Memory B cell (primary cell): ENCODE data around the gene RBBP6.
"Not testable (repeated sequence)": the region's sequence is repeated elsewhere in the genome, so short reads cannot be mapped to it uniquely, and the experiment has no call there.

Experiments used
- ATAC-seq: fragments of 150-1000 bp; cut with Tn5 transposase; 2 replicates; pipeline ENCODE4 v1.10.0; 2021; ENCODE audit warnings: low read depth, mild to moderate bottlenecking, moderate library complexity
- DNase-seq, 2 donors: peaks; one replicate each; pipeline ENCODE4 v3.0.0; 2022; ENCODE audit warnings: low spot score in 2 of 2
- H3K27ac Mint-ChIP-seq: one replicate; pipeline ENCODE4 v1.8.0; 2022; ENCODE audit warnings: mild to moderate bottlenecking, moderate library complexity, mixed read lengths
- H3K27me3 Mint-ChIP-seq: one replicate; pipeline ENCODE4 v1.8.0; 2022; ENCODE audit warnings: mixed read lengths
- H3K36me3 Mint-ChIP-seq: one replicate; pipeline ENCODE4 v1.8.0; 2022; ENCODE audit warnings: mild to moderate bottlenecking, mixed read lengths
- H3K4me1 Mint-ChIP-seq: one replicate; pipeline ENCODE4 v1.8.0; 2022; ENCODE audit warnings: mixed read lengths
- H3K4me3 Mint-ChIP-seq: one replicate; pipeline ENCODE4 v1.8.0; 2022; ENCODE audit warnings: mild to moderate bottlenecking, moderate library complexity, mixed read lengths
- H3K9me3 Mint-ChIP-seq: one replicate; pipeline ENCODE4 v1.8.0; 2022; ENCODE audit warnings: mixed read lengths

RBBP6 gene

DNA sequence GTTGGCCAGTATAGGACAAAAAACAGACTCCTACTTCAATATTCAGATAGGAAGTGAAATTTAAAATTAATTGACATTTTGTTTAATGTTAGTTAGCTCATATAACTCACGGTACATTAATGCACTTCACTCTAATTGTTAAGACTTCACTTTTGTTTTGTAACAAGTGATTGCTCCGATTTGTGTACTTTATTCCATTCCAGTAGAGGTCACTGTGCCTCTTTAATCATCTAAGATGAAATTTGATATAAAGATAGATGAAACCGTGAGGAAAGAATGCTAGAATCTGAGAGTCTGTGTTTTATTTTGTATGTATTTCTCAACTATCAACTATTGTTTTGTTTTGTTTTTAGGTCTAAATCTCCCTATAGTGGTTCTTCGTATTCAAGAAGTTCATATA lies 29.0 kb downstream of the RBBP6 start:
- ATAC-seq (no peak), DNase-seq (no peak)
- Mint-ChIP-seq H3K9me3 (peaks cover 17% of the 10 kb centered on the region), H3K36me3 (peaks cover 53% of the 10 kb centered on the region), H3K4me1 (no peaks in the 10 kb centered on the region), H3K27ac (no peak overlapping the region), H3K27me3 (no peaks in the 10 kb centered on the region), H3K4me3 (no peak overlapping the region)

- H3K9me3 Mint-ChIP-seq: peaks cover 17% of the 10 kb centered on the region
- no peak overlapping the region for H3K4me3 Mint-ChIP-seq
- no peaks in the 10 kb centered on the region for H3K4me1 Mint-ChIP-seq
- peak overlapping the region; percentile 22 for H3K27ac Mint-ChIP-seq
- DNase-seq (no peak), ATAC-seq (no peak)
- no peaks in the 10 kb centered on the region for H3K27me3 Mint-ChIP-seq
- H3K36me3 Mint-ChIP-seq: peaks cover 50% of the 10 kb centered on the region
These were observed 31.7 kb downstream of the RBBP6 start for GRCh38 chr16:24571096-24571495.

DNA sequence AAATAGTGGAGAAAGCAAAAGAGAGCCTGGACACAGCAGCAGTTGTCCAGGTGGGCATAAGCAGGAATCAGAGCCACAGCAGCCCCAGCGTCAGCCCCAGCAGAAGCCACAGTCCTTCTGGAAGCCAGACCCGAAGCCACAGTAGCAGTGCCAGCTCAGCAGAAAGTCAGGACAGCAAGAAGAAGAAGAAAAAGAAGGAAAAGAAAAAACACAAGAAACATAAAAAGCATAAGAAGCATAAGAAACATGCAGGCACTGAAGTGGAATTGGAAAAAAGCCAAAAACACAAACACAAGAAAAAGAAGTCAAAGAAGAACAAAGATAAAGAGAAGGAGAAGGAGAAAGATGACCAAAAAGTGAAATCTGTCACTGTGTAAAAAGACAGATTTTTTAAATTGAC lies 32.7 kb downstream of the RBBP6 start:
- H3K4me1 Mint-ChIP-seq: no peaks in the 10 kb centered on the region
- no peak overlapping the region for H3K27ac Mint-ChIP-seq
- no peak overlapping the region for H3K4me3 Mint-ChIP-seq
- DNase-seq: no peak
- H3K9me3 Mint-ChIP-seq: peaks cover 17% of the 10 kb centered on the region
- ATAC-seq: no peak
- H3K36me3 Mint-ChIP-seq: peaks cover 48% of the 10 kb centered on the region
- no peaks in the 10 kb centered on the region for H3K27me3 Mint-ChIP-seq

DNA sequence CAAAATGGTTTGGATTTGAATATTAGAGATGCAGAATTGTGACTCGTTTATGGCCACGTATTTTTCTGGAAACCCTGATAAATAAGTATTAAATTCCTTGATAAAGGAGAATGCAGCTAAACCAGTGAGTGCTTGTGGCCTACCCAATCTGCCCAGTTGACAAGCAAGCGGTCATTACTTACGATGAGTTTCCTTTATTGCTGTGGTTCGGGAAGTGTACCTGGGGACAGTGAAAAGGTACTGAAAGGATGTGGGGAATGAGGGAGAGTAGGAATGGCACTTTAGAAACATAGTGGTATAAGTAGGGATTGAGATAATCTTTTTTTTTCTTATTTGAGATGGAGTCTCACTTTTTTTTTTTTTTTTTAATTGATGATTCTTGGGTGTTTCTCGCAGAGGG lies 33.8 kb downstream of the RBBP6 start:
- H3K4me1 Mint-ChIP-seq: no peaks in the 10 kb centered on the region
- H3K27me3 Mint-ChIP-seq: no peaks in the 10 kb centered on the region
- no peak overlapping the region for H3K27ac Mint-ChIP-seq
- H3K9me3 Mint-ChIP-seq: peaks cover 17% of the 10 kb centered on the region
- H3K36me3 Mint-ChIP-seq: peaks cover 39% of the 10 kb centered on the region
- ATAC-seq: no peak
- no peak overlapping the region for H3K4me3 Mint-ChIP-seq
- DNase-seq: no peak

DNA sequence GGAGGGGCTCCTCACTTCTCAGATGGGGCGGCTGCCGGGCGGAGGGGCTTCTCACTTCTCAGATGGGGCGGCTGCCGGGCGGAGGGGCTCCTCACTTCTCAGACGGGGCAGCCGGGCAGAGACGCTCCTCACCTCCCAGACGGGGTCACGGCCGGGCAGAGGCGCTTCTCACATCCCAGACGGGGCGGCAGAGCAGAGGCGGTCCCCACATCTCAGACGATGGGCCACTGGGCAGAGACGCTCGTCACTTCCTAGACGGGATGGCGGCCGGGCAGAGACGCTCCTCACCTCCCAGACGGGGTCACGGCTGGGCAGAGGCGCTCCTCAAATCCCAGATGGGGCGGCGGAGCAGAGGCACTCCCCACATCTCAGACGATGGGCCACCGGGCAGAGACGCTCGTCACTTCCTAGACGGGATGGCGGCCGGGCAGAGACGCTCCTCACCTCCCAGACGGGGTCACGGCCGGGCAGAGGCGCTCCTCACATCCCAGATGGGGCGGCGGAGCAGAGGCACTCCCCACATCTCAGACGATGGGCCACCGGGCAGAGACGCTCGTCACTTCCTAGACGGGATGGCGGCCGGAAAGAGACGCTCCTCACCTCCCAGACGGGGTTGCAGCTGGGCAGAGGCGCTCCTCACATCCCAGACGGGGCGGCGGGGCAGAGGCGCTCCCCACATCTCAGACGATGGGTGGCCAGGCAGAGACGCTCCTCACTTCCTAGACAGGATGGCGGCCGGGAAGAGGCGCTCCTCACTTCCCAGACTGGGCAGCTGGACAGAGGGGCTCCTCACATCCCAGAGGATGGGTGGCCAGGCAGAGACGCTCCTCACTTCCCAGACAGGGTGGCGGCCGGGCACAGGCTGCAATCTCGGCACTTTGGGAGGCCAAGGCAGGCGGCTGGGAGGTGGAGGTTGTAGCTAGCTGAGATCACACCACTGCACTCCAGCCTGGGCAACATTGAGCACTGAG lies 35.4 kb downstream of the RBBP6 start:
- Mint-ChIP-seq H3K36me3 (peaks cover 24% of the 10 kb centered on the region), H3K9me3 (peaks cover 12% of the 10 kb centered on the region), H3K27ac (peak overlapping the region; percentile 47)
- not testable (repeated sequence) for H3K27me3 Mint-ChIP-seq, H3K4me3 Mint-ChIP-seq, ATAC-seq, H3K4me1 Mint-ChIP-seq, DNase-seq

- H3K9me3 Mint-ChIP-seq, H3K4me1 Mint-ChIP-seq, H3K4me3 Mint-ChIP-seq, ATAC-seq, DNase-seq, H3K27me3 Mint-ChIP-seq: not testable (repeated sequence)
- H3K27ac Mint-ChIP-seq: peak overlapping the region; percentile 47
- H3K36me3 Mint-ChIP-seq: peaks cover 15% of the 10 kb centered on the region
These were observed 36.4 kb downstream of the RBBP6 start for GRCh38 chr16:24575791-24576190.

DNA sequence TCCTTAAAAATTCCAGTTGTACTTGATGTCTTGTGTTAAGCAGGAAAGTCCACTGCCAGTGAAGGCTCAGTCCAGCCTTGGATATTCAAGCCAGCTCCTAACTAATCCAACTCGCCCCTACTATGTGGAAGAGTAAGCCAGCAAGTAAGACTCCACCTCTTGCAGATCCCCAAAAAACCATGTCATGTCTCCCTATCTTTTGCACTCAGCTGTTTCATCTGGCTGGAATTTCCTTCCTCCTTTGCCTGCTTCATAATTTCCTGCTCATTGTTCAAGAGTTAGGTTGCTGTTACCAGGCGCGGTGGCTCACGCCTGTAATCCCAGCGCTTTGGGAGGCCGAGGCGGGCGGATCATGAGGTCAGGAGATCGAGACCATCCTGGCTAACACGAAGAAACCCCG lies 37.8 kb downstream of the RBBP6 start:
- Mint-ChIP-seq H3K9me3 (peaks cover under 1% of the 10 kb centered on the region), H3K27me3 (no peaks in the 10 kb centered on the region), H3K4me3 (no peak overlapping the region), H3K36me3 (peaks cover 2% of the 10 kb centered on the region), H3K27ac (no peak overlapping the region), H3K4me1 (peaks cover 2% of the 10 kb centered on the region)
- ATAC-seq (no peak), DNase-seq (no peak)

DNA sequence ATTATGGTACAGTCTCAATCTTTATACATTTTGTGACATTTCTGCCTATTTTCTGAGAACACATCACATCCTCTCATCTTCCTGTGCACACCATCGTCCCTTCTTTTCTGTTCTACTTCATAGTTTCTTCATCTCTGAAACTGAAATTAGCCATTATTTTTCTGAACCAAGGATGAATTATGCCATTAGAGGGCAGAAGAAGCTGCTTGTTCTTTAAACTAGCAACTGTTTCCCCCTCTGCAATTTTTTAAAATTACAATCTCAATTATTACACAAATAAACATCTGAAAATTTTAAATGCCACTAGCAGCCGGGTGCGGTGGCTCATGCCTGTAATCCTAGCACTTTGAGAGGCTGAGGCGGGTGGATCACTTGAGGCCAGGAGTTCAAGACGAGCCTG lies 41.3 kb downstream of the RBBP6 start:
- ATAC-seq (no peak), DNase-seq (no peak)
- Mint-ChIP-seq H3K27ac (peak overlapping the region; percentile 3), H3K9me3 (peaks cover 2% of the 10 kb centered on the region), H3K4me1 (peaks cover 2% of the 10 kb centered on the region), H3K27me3 (peaks cover 2% of the 10 kb centered on the region), H3K4me3 (no peak overlapping the region), H3K36me3 (no peaks in the 10 kb centered on the region)

GRCh38 chr16:24583494-24583893 lies 44.1 kb downstream of the RBBP6 start:
- DNase-seq: no peak
- H3K4me1 Mint-ChIP-seq: peaks cover 2% of the 10 kb centered on the region
- no peak overlapping the region for H3K27ac Mint-ChIP-seq
- no peak overlapping the region for H3K4me3 Mint-ChIP-seq
- H3K9me3 Mint-ChIP-seq: peaks cover 2% of the 10 kb centered on the region
- no peaks in the 10 kb centered on the region for H3K36me3 Mint-ChIP-seq
- peaks cover 4% of the 10 kb centered on the region for H3K27me3 Mint-ChIP-seq
- no peak for ATAC-seq

DNA sequence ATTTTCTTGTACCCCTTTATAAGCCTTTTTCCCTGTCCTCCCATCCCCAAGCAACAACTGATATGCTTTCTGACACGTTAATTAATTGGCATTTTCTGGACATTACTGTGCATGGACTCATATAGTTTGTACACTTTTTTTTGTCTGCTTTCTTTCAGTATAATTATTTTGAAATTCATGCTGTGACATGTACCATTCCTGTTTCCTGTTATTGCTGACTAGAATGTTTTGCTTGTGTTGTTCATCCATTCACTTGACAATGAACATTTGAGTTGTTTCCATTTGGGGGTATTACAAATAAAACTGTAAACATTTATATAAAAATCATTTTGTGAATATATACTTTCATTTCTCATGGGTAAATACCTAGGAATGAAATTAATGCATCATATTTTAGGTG lies 50.6 kb downstream of the RBBP6 start:
- Mint-ChIP-seq H3K4me3 (no peak overlapping the region), H3K36me3 (no peaks in the 10 kb centered on the region), H3K27me3 (peaks cover 2% of the 10 kb centered on the region), H3K27ac (no peak overlapping the region), H3K9me3 (no peaks in the 10 kb centered on the region), H3K4me1 (no peaks in the 10 kb centered on the region)
- no peak for ATAC-seq
- no peak for DNase-seq

- H3K27ac Mint-ChIP-seq: no peak overlapping the region
- peaks cover 3% of the 10 kb centered on the region for H3K9me3 Mint-ChIP-seq
- peaks cover 5% of the 10 kb centered on the region for H3K27me3 Mint-ChIP-seq
- H3K4me1 Mint-ChIP-seq: no peaks in the 10 kb centered on the region
- no peak overlapping the region for H3K4me3 Mint-ChIP-seq
- no peak for ATAC-seq
- DNase-seq: no peak
- peaks cover 2% of the 10 kb centered on the region for H3K36me3 Mint-ChIP-seq
These were observed 59.5 kb downstream of the RBBP6 start for GRCh38 chr16:24598777-24599437.

GRCh38 chr16:24609417-24609739 lies 70.0 kb downstream of the RBBP6 start:
- Mint-ChIP-seq H3K9me3 (no peaks in the 10 kb centered on the region), H3K27ac (no peak overlapping the region), H3K4me3 (peak overlapping the region; percentile 74), H3K27me3 (peaks cover 22% of the 10 kb centered on the region), H3K36me3 (no peaks in the 10 kb centered on the region), H3K4me1 (peaks cover 5% of the 10 kb centered on the region)
- DNase-seq (no peak), ATAC-seq (peak; percentile 25)

DNA sequence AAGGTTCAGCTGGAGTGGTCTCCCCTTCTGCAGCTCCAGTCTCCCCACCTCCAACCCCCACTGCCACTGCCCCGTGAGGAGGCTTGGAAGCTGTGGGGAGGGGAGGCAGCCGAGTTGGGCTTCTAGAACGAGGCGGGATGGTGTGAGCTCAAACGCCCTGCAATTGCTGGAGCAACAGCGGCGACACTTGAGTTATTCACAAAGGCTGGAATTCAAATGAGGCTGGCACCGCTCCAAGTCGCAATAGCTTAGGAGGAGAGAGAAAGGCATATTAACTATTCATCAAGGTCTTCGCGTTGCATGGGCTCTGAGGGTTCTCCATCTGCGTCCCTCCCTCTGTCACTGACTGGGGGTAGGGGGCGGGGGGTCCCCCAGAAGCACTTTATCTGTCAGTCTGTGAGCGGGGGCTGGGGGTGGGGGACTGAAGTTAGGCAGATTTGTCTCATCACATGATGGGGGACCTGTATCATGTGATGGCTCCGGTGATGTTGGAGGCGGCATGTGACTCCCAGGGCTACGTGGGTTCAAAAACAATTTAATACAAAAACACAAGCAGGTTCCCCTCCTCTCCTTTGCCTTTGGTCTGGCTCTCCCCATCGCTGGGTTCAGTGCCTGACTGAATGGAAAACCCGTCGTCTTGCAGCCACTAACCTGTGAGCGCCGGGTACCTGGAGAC lies 70.5 kb downstream of the RBBP6 start:
- Mint-ChIP-seq H3K27ac (peak overlapping the region; percentile 42), H3K4me3 (peak overlapping the region; percentile 74), H3K27me3 (peaks cover 22% of the 10 kb centered on the region), H3K9me3 (no peaks in the 10 kb centered on the region), H3K36me3 (no peaks in the 10 kb centered on the region), H3K4me1 (peaks cover 5% of the 10 kb centered on the region)
- ATAC-seq: peak; percentile 74
- DNase-seq: peak; percentile 12 to 15

- Mint-ChIP-seq H3K27ac (peak overlapping the region; percentile 42), H3K4me1 (peaks cover 5% of the 10 kb centered on the region)
- peak; percentile 3 to 19 for DNase-seq
These were observed 71.0 kb downstream of the RBBP6 start for GRCh38 chr16:24610416-24610755.

More at GRCh38 chr16:24610416-24610755, 71.0 kb downstream of the RBBP6 start:
- no peaks in the 10 kb centered on the region for H3K36me3 Mint-ChIP-seq
- H3K4me3 Mint-ChIP-seq: peak overlapping the region; percentile 74
- no peaks in the 10 kb centered on the region for H3K9me3 Mint-ChIP-seq
- ATAC-seq: peak; percentile 51
- H3K27me3 Mint-ChIP-seq: peaks cover 26% of the 10 kb centered on the region
